IMR-90 (cell line): Measurements from ENCODE around the gene CDH22.

Experiments used
- CTCF ChIP-seq: conservative IDR thresholded peaks from 2 replicates; pipeline ENCODE4 v1.5.1; 2012; ENCODE audit warnings: mild to moderate bottlenecking, low read depth, low read length, improper control_type of control experiment
- MAFK ChIP-seq: IDR thresholded peaks from 2 replicates; pipeline ENCODE4 v1.6.1; 2012; ENCODE audit warnings: low read depth, low read length, improper control_type of control experiment

- no peak for TF ChIP-seq CTCF
- no peak for TF ChIP-seq MAFK
These were observed 9.4 kb upstream of the CDH22 start for GRCh38 chr20:46317685-46318177.
